SU-DHL-6 (cell line): Measurements from ENCODE around the gene XCL1.

Experiments
- H2AFZ ChIP-seq: fragments of 200-600 bp; sonication (generic); 2 replicates; pipeline ENCODE4 v1.6.1; 2014; ENCODE audit warnings: low read depth, mild to moderate bottlenecking, moderate library complexity, mixed read lengths, antibody characterized with exemption, low read length; ENCODE audit not compliant: severe bottlenecking
- H3F3A ChIP-seq: fragments of 200-600 bp; shearing (Covaris generic); 2 replicates; pipeline ENCODE4 v1.6.0; 2016; ENCODE audit warnings: antibody characterized with exemption, mild to moderate bottlenecking; ENCODE audit not compliant: insufficient read depth
- H3K27ac ChIP-seq: fragments of 200-600 bp; sonication (generic); 2 replicates; pipeline ENCODE4 v1.5.1; 2016; ENCODE audit warnings: low read depth, mild to moderate bottlenecking, low read length, moderate library complexity, mixed read lengths
- H3K27me3 ChIP-seq: fragments of 200-600 bp; sonication (generic), shearing (Covaris generic); 2 replicates; pipeline ENCODE4 v1.6.0; 2014; ENCODE audit warnings: mild to moderate bottlenecking, low read length
- H3K36me3 ChIP-seq: fragments of 200-600 bp; sonication (generic); 2 replicates; pipeline ENCODE4 v1.6.1; 2014; ENCODE audit warnings: mild to moderate bottlenecking, low read length, mixed read lengths
- H3K4me2 ChIP-seq: fragments of 300-600, 200-600 bp; shearing (Covaris generic), sonication (generic); 2 replicates; pipeline ENCODE4 v1.6.0; 2014; ENCODE audit warnings: low read length, low read depth, mild to moderate bottlenecking; ENCODE audit not compliant: poor library complexity, severe bottlenecking
- H3K4me3 ChIP-seq: fragments of 200-600 bp; sonication (generic); 2 replicates; pipeline ENCODE4 v1.5.1; 2014; ENCODE audit warnings: antibody characterized with exemption, low read length, mild to moderate bottlenecking, mixed read lengths; ENCODE audit not compliant: insufficient read depth, poor library complexity, severe bottlenecking
- H3K79me2 ChIP-seq: fragments of 200-600 bp; sonication (generic); 2 replicates; pipeline ENCODE4 v1.6.1; 2014; ENCODE audit warnings: mild to moderate bottlenecking, low read length, moderate library complexity; ENCODE audit not compliant: insufficient read depth
- H3K9ac ChIP-seq: fragments of 200-600 bp; sonication (generic); 2 replicates; pipeline ENCODE4 v1.7.0; 2014; ENCODE audit warnings: mild to moderate bottlenecking, low read length
- H3K9me2 ChIP-seq: fragments of 200-600 bp; sonication (generic); replicated peaks from 2 replicates; pipeline ENCODE4 v1.6.1; 2014; ENCODE audit warnings: low read length; ENCODE audit not compliant: insufficient read depth
- H3K9me3 ChIP-seq: fragments of 200-600 bp; sonication (generic); 2 replicates; pipeline ENCODE4 v1.6.1; 2014; ENCODE audit warnings: low read length, mixed read lengths; ENCODE audit not compliant: insufficient read depth
- H4K20me1 ChIP-seq: fragments of 200-600 bp; sonication (generic); 2 replicates; pipeline ENCODE4 v1.6.1; 2014; ENCODE audit warnings: low read depth, mild to moderate bottlenecking, antibody characterized with exemption, low read length, moderate library complexity, mixed read lengths
- CTCF ChIP-seq: fragments of 200-600 bp; sonication (generic); IDR thresholded peaks from one replicate; pipeline ENCODE4 v1.5.1; 2017; ENCODE audit warnings: antibody characterized with exemption, mild to moderate bottlenecking, low read length, moderate library complexity; ENCODE audit not compliant: insufficient read depth, poor library complexity, severe bottlenecking
- EZH2phosphoT487 ChIP-seq: fragments of 200-600 bp; sonication (generic), shearing (Covaris generic); conservative IDR thresholded peaks from 2 replicates; pipeline ENCODE4 v1.6.1; 2018; ENCODE audit warnings: mild to moderate bottlenecking, antibody characterized with exemption, low read length, moderate library complexity, mixed read lengths

Gene XCL1

GRCh38 chr1:168614235-168614634 is 37.8 kb downstream of the XCL1 start:
- H3K79me2 ChIP-seq = no peaks in the 10 kb centered on the region
- no peaks in the 10 kb centered on the region for H3K9me3 ChIP-seq
- no peak overlapping the region for H3K4me3 ChIP-seq
- no peak overlapping the region for H3K9ac ChIP-seq
- H3K27ac ChIP-seq = no peak overlapping the region
- H3K27me3 ChIP-seq = no peaks in the 10 kb centered on the region
- H3K36me3 ChIP-seq = no peaks in the 10 kb centered on the region
- H3K9me2 ChIP-seq = no peaks in the 10 kb centered on the region
- no peaks in the 10 kb centered on the region for H3F3A ChIP-seq
- H4K20me1 ChIP-seq = no peaks in the 10 kb centered on the region
- no peak for TF ChIP-seq CTCF
- H2AFZ ChIP-seq = no peak overlapping the region
- H3K4me2 ChIP-seq = no peak overlapping the region

- no peaks in the 10 kb centered on the region for H3F3A ChIP-seq
- no peak overlapping the region for H3K9ac ChIP-seq
- H3K36me3 ChIP-seq = no peaks in the 10 kb centered on the region
- no peaks in the 10 kb centered on the region for H3K79me2 ChIP-seq
- no peak for TF ChIP-seq CTCF
- TF ChIP-seq EZH2phosphoT487 = no peak
- no peak overlapping the region for H2AFZ ChIP-seq
- no peaks in the 10 kb centered on the region for H4K20me1 ChIP-seq
- no peak overlapping the region for H3K4me2 ChIP-seq
- no peak overlapping the region for H3K4me3 ChIP-seq
- no peaks in the 10 kb centered on the region for H3K9me2 ChIP-seq
- no peaks in the 10 kb centered on the region for H3K27me3 ChIP-seq
- H3K27ac ChIP-seq = no peak overlapping the region
- H3K9me3 ChIP-seq = no peaks in the 10 kb centered on the region
Measured at GRCh38 chr1:168615965-168616364, 39.6 kb downstream of the XCL1 start.

- TF ChIP-seq EZH2phosphoT487 (no peak), CTCF (no peak)
- Histone ChIP-seq H3K9ac (no peak overlapping the region), H3K79me2 (no peaks in the 10 kb centered on the region), H3K4me2 (no peak overlapping the region), H3K9me3 (no peaks in the 10 kb centered on the region), H2AFZ (no peak overlapping the region), H3K27me3 (no peaks in the 10 kb centered on the region), H3K9me2 (no peaks in the 10 kb centered on the region), H3K36me3 (no peaks in the 10 kb centered on the region), H3K4me3 (no peak overlapping the region), H4K20me1 (no peaks in the 10 kb centered on the region), H3F3A (no peaks in the 10 kb centered on the region), H3K27ac (no peak overlapping the region)
Measured at GRCh38 chr1:168617974-168618750, 41.8 kb downstream of the XCL1 start.
